Fibroblast of gingiva (primary cell): Measurements from ENCODE around the gene FCHO2.
"Not testable (repeated sequence)": the region's sequence is repeated elsewhere in the genome, so short reads cannot be mapped to it uniquely, and the experiment has no call there.

Experiments used
- DNase-seq: peaks from one replicate; pipeline ENCODE4 v3.0.0-alpha.2; 2011; ENCODE audit warnings: low read depth

The FCHO2 gene, protein sequence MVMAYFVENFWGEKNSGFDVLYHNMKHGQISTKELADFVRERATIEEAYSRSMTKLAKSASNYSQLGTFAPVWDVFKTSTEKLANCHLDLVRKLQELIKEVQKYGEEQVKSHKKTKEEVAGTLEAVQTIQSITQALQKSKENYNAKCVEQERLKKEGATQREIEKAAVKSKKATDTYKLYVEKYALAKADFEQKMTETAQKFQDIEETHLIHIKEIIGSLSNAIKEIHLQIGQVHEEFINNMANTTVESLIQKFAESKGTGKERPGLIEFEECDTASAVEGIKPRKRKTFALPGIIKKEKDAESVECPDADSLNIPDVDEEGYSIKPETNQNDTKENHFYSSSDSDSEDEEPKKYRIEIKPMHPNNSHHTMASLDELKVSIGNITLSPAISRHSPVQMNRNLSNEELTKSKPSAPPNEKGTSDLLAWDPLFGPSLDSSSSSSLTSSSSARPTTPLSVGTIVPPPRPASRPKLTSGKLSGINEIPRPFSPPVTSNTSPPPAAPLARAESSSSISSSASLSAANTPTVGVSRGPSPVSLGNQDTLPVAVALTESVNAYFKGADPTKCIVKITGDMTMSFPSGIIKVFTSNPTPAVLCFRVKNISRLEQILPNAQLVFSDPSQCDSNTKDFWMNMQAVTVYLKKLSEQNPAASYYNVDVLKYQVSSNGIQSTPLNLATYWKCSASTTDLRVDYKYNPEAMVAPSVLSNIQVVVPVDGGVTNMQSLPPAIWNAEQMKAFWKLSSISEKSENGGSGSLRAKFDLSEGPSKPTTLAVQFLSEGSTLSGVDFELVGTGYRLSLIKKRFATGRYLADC

DNA sequence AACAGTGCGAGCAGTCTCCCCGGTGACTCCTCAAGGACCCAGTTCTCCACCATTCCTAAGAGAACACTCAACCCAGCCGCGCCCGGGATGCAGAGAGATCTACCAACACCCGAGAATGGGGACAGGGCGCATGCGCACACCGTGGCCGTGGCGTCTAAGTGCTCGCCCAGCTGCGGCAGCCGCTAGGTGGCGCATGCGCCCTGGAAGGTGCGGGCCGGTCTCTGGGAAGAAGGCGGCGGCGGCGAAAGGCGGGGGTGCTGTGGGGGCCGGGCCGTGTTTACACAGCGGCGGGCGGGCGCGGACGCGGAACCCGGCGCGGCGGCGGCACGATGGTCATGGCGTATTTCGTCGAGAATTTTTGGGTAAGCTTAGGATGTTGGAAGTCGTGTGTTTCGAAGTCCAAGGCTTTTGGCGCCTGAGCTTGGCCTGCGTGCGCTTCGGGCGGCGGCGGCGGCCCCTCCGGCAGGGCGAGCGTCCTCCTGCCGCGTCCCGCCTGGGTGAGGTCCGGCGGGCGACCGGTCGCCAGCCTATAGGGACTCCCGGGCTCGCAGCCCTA lies at the start of gene FCHO2:
Gene FCHO2 (plus strand): TSS at position 274 of the 556 bp plus-strand sequence. CDS start 56 bp downstream, at position 330.
- peak; percentile 94 for DNase-seq

DNA sequence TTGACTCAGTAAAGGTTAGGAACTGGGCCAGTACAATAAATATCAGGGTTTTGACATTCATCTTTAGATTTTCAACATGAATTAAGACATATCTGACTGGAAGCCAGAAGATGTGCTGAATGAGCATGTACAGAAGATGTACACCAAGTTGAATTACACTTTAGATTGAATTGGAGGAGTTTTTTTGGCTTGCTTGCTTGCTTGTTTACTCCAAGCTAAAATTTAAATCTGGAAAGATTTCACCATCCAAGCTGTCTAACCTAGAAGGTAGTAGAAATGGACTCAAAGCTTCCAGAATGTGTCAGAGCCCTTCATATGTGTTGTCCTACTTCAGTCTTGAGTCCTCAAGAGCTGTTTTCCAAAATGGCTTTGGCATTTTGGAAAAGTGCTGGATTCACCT lies 49.0 kb upstream of the FCHO2 start:
- no peak for DNase-seq

GRCh38 chr5:72908664-72909063 lies 47.2 kb upstream of the FCHO2 start:
- peak; percentile 73 for DNase-seq

GRCh38 chr5:72917371-72917776 lies 38.5 kb upstream of the FCHO2 start:
- DNase-seq, result no peak

DNA sequence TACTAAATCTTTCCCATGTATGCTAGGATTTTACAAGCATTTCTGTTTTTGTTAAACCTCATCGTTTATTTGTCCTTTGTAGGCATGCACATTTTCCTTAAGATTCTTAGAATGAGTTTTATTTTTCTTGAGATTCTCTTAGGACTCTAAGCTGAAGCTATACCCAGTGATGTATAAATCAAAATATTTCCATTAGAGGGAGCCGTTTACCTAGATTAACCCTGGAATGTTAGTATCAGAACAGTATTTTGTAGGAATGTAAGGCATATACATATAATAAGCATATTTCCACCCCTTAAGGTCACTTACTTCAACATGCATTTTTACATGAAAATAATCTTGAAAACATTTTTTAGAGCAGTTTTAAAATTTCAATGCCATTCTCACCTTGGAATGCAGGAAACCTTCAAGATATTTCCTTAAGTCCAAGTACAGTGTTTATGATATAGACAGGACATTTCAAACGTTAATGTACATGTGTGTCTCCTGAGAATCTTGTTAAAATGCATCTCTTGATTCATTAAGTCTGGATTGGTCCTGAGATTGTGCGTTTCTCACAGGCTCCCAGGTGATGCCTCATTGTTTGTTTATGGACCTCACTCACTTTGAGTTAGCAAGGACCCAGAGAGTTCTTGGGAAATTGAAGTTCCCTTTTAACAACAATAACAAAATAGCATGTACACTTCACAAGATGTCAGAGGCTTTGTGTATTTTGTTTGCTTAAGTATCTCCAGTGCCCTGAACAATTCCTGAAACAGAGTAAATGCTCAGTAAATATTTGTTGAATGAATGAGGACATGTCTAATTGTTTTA lies 34.9 kb upstream of the FCHO2 start:
- DNase-seq, result peak; percentile 9

- DNase-seq, result no peak
These were observed 34.0 kb upstream of the FCHO2 start for GRCh38 chr5:72921886-72922285.

- no peak for DNase-seq
These were observed 33.4 kb upstream of the FCHO2 start for GRCh38 chr5:72922422-72922821.

GRCh38 chr5:72925336-72926010 lies 30.4 kb upstream of the FCHO2 start:
- no peak for DNase-seq

GRCh38 chr5:72932686-72933085 lies 23.2 kb upstream of the FCHO2 start:
- DNase-seq, result not testable (repeated sequence)

GRCh38 chr5:72934953-72935725 lies 20.7 kb upstream of the FCHO2 start:
- not testable (repeated sequence) for DNase-seq

DNA sequence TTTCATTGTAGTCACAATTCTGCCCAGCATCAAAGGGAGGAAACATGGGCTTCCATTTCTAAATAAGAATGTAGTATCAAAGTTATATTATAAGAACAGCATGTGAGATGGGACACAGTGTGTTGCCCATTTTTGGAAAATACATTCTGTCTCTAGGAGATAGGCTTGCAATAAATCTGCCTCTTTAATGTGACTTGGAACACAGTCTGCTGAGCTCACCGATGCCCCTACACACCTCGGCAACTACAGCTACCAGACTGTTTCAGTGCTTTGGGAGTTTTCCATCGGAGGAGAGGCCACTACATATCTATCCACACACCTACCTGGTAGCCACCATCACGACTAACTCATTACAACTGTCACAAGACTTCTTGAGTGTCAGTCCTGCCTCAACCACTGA lies 18.9 kb upstream of the FCHO2 start:
- DNase-seq, result no peak

GRCh38 chr5:72937517-72938061 lies 18.3 kb upstream of the FCHO2 start:
- DNase-seq, result no peak

DNA sequence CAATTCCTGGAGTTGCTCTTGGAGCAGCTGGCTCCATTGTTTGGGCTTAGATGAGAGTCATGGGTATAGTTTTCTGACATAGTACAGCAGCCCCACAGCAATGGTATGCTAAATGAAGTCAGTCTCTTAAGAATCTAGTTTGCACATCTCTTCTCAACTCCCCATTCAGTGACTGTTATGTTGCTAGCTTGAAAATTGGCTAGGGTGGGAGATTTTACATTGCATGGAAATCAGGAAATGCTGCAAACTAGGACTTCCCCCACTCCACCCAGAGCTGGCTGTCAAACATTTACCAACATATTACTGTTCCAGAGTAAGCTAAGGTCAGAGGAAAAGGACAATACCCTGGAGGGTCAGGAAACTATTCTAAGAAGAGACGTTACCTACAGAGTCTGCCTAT lies 17.6 kb upstream of the FCHO2 start:
- DNase-seq, result no peak

- DNase-seq, result no peak
These were observed 15.8 kb upstream of the FCHO2 start for GRCh38 chr5:72940082-72940481.

GRCh38 chr5:72943307-72943706 lies 12.5 kb upstream of the FCHO2 start:
- no peak for DNase-seq

GRCh38 chr5:72947498-72947897 lies 8.3 kb upstream of the FCHO2 start:
- no peak for DNase-seq

DNA sequence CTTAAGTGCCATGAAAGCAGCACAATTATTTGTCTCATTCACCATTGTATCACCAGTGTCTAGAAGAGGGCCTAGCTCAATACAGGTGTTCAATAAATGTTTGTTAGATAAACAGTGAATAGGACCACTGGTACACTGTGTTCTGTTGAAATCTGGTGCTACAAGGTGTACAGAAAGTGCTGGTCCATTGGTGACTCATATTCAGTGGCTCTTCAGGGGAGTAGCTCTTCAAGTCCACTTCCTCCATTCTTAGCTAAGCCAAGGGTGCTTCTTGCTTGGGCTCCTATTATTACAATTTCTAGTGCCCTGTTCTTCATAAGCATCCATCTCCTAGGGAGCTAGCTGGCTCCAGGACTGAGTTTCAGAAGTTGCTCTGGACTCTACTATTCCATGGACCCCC lies 6.4 kb upstream of the FCHO2 start:
- no peak for DNase-seq

GRCh38 chr5:72951671-72952468 lies 4.0 kb upstream of the FCHO2 start:
- peak; percentile 74 for DNase-seq

- DNase-seq, result no peak
These were observed 1.5 kb upstream of the FCHO2 start for GRCh38 chr5:72954389-72954788.
